Activated CD8-positive, alpha-beta T cell treated with anti-CD3 and anti-CD28 coated beads for 36 hours (primary cell): ENCODE results near the gene TDRD12. TPM values are rescaled to one million over a fixed set of nuclear protein-coding genes. Genes with fewer than 3 reads are reported as not detected.
"Not testable (repeated sequence)": the region's sequence is repeated elsewhere in the genome, so short reads cannot be mapped to it uniquely, and the experiment has no call there.

ENCODE experiments used
- ATAC-seq: fragments of 200-7000 bp; cut with Tn5 transposase; one replicate; pipeline ENCODE4 v1.10.0; 2021; ENCODE audit warnings: mild to moderate bottlenecking, moderate library complexity
- CTCF ChIA-PET: fragments of 350-600 bp; sonication (Branson Sonifier 250); formaldehyde crosslinking; loops from one replicate; lab custom pipeline; 2021; ENCODE audit warnings: antibody characterized with exemption; lab: Charles Lee
- POLR2A ChIA-PET: fragments of 350-600 bp; sonication (Branson Sonifier 250); formaldehyde crosslinking; loops from one replicate; lab custom pipeline; 2021; ENCODE audit warnings: antibody characterized with exemption; lab: Charles Lee
- DNase-seq: peaks from one replicate; pipeline ENCODE4 v3.0.0-alpha.2; 2020
- H3K27ac Mint-ChIP-seq: one replicate; pipeline ENCODE4 v1.8.0; 2021; ENCODE audit warnings: mild to moderate bottlenecking, mixed read lengths
- H3K27me3 Mint-ChIP-seq: one replicate; pipeline ENCODE4 v1.8.0; 2021; ENCODE audit warnings: mixed read lengths
- H3K36me3 Mint-ChIP-seq: one replicate; pipeline ENCODE4 v1.8.0; 2021; ENCODE audit warnings: low read depth, mixed read lengths
- H3K4me1 Mint-ChIP-seq: one replicate; pipeline ENCODE4 v1.8.0; 2021; ENCODE audit warnings: low read depth, mixed read lengths
- H3K4me3 Mint-ChIP-seq: one replicate; pipeline ENCODE4 v1.8.0; 2021; ENCODE audit warnings: mild to moderate bottlenecking, moderate library complexity, mixed read lengths
- H3K9me3 Mint-ChIP-seq: one replicate; pipeline ENCODE4 v1.8.0; 2021; ENCODE audit warnings: mixed read lengths
- CTCF ChIP-seq: fragments of 200-600 bp; IDR thresholded peaks from one replicate; pipeline ENCODE4 v1.8.0; 2022; ENCODE audit warnings: antibody characterized with exemption, mild to moderate bottlenecking
- intact Hi-C: fragments of 100-400 bp; cut with micrococcal nuclease; formaldehyde crosslinking; loops from one replicate; pipeline ENCODE4 v1.10.0; 2022
- total RNA-seq, 2 experiments: library from RNA; stranded (reverse); gene quantifications; one replicate each; pipeline ENCODE4 v1.2.3, GENCODE V29; 2021

TDRD12 gene
- total RNA-seq, 2 experiments from 2014 or later = 0.13 TPM; not detected in 1

- no peak for TF ChIP-seq CTCF
- Mint-ChIP-seq H3K4me3 (no peak overlapping the region), H3K27me3 (no peaks in the 10 kb centered on the region), H3K9me3 (no peaks in the 10 kb centered on the region), H3K27ac (no peak overlapping the region), H3K36me3 (no peaks in the 10 kb centered on the region), H3K4me1 (no peaks in the 10 kb centered on the region)
- ChIA-PET CTCF (no interaction called here), POLR2A (interaction anchor here (0.6 kb wide), 1 partner anchor 19 kb away, joined by 3 read pairs; no protein-coding TSS in a partner anchor)
- ATAC-seq (no peak), DNase-seq (no peak)
- intact Hi-C loops = no loop called here
Observed at GRCh38 chr19:32865326-32865725, 145.8 kb downstream of the TDRD12 start.

GRCh38 chr19:32866061-32866460 is 146.5 kb downstream of the TDRD12 start:
- H3K27me3 Mint-ChIP-seq = no peaks in the 10 kb centered on the region
- ChIA-PET POLR2A (no interaction called here), CTCF (no interaction called here)
- no peak for TF ChIP-seq CTCF
- no peaks in the 10 kb centered on the region for H3K36me3 Mint-ChIP-seq
- ATAC-seq (no peak), DNase-seq (no peak)
- intact Hi-C loops = no loop called here
- H3K9me3 Mint-ChIP-seq = no peaks in the 10 kb centered on the region
- no peak overlapping the region for H3K27ac Mint-ChIP-seq
- no peak overlapping the region for H3K4me3 Mint-ChIP-seq
- no peaks in the 10 kb centered on the region for H3K4me1 Mint-ChIP-seq

- no peak overlapping the region for H3K4me3 Mint-ChIP-seq
- DNase-seq = no peak
- CTCF ChIA-PET = no interaction called here
Observed at GRCh38 chr19:32866564-32867265, 147.1 kb downstream of the TDRD12 start.

GRCh38 chr19:32867436-32867835 is 147.9 kb downstream of the TDRD12 start:
- H3K4me1 Mint-ChIP-seq, CTCF ChIA-PET, H3K4me3 Mint-ChIP-seq, DNase-seq, ATAC-seq, H3K27me3 Mint-ChIP-seq, H3K27ac Mint-ChIP-seq, intact Hi-C loops, POLR2A ChIA-PET, H3K36me3 Mint-ChIP-seq, H3K9me3 Mint-ChIP-seq: not testable (repeated sequence)

More at GRCh38 chr19:32866564-32867265, 147.1 kb downstream of the TDRD12 start:
- no peak for ATAC-seq
- Mint-ChIP-seq H3K4me1 (no peaks in the 10 kb centered on the region), H3K36me3 (no peaks in the 10 kb centered on the region), H3K27ac (no peak overlapping the region), H3K27me3 (no peaks in the 10 kb centered on the region), H3K9me3 (no peaks in the 10 kb centered on the region)
- intact Hi-C loops = no loop called here
- POLR2A ChIA-PET = no interaction called here
- no peak for TF ChIP-seq CTCF

- DNase-seq = no peak
Observed at GRCh38 chr19:32868206-32868950, 148.8 kb downstream of the TDRD12 start.

More at GRCh38 chr19:32868206-32868950, 148.8 kb downstream of the TDRD12 start:
- Mint-ChIP-seq H3K27ac (no peak overlapping the region), H3K9me3 (no peaks in the 10 kb centered on the region), H3K36me3 (no peaks in the 10 kb centered on the region), H3K4me3 (no peak overlapping the region), H3K27me3 (no peaks in the 10 kb centered on the region), H3K4me1 (no peaks in the 10 kb centered on the region)
- intact Hi-C loops = no loop called here
- no peak for TF ChIP-seq CTCF
- ChIA-PET POLR2A (no interaction called here), CTCF (no interaction called here)
- no peak for ATAC-seq
